Testis (tissue), 3 donors: Measurements from ENCODE around the gene HPSE2. TPM values are rescaled to one million over a fixed set of nuclear protein-coding genes. Genes with fewer than 3 reads are reported as not detected.

Experiments
- DNase-seq: peaks from one replicate; pipeline ENCODE4 v3.0.0-alpha.2; 2019
- H3K27ac ChIP-seq, 2 donors: fragments of 200-600 bp; sonication (generic); one replicate each; pipeline ENCODE4 v1.5.1; 2019
- H3K27me3 ChIP-seq: fragments of 200-600 bp; sonication (generic); one replicate; pipeline ENCODE4 v1.5.1; 2019
- H3K36me3 ChIP-seq: fragments of 200-600 bp; sonication (generic); one replicate; pipeline ENCODE4 v1.5.1; 2017; ENCODE audit warnings: low read depth; ENCODE audit errors: missing control alignments
- H3K4me1 ChIP-seq: fragments of 200-600 bp; sonication (generic); one replicate; pipeline ENCODE4 v1.5.1; 2019
- H3K4me3 ChIP-seq, 2 donors: fragments of 200-600 bp; sonication (generic); one replicate each; pipeline ENCODE4 v1.5.1; 2017 to 2019
- H3K9me3 ChIP-seq: fragments of 200-600 bp; sonication (generic); one replicate; pipeline ENCODE4 v1.5.1; 2017
- POLR2A ChIP-seq: fragments of 450-650 bp; IDR thresholded peaks from one replicate; pipeline ENCODE4 v1.6.1; 2017; ENCODE audit warnings: antibody characterized with exemption, mild to moderate bottlenecking, moderate library complexity
- WGBS, 2 donors: methylation state at CpG; one replicate each; pipeline ENCODE4 v1.1.5; 2018; 5-methylcytosine and 5-hydroxymethylcytosine counted together
- intact Hi-C: fragments of 100-400 bp; cut with DNase I; formaldehyde crosslinking; loops from one replicate; pipeline ENCODE4 v1.15.1; 2023; ENCODE audit warnings: low total_unique reads
- polyA plus RNA-seq: library from polyadenylated mRNA; stranded (reverse); fragments of 350-450 nt; fragmentation: Illumina TruSeq; extraction: RNeasy Lipid Tissue Mini Kit (QIAGEN cat#74804); gene quantifications from one replicate; pipeline ENCODE4 v1.2.3, GENCODE V29; 2014; ENCODE audit warnings: low read depth, low replicate concordance; ENCODE audit not compliant: insufficient read depth
- total RNA-seq, 2 donors: library from RNA; depleted of rRNA; stranded (reverse); fragments of >200 nt; gene quantifications; one replicate each; pipeline ENCODE4 v1.2.3, GENCODE V29; 2016
- TF ChIP-seq, protein P1 (sequence below), 3 experiments: fragments of 450-650 bp in 2 of 3; fragments of 200-600 bp in 1 of 3; sonication (generic) in 1 of 3; IDR thresholded peaks; one replicate each; pipeline ENCODE4 v1.5.1; 2016 to 2019; ENCODE audit warnings: antibody characterized with exemption in 3 of 3, mild to moderate bottlenecking in 2 of 3, moderate library complexity in 1 of 3

The HPSE2 gene
- total and polyA plus RNA-seq, 3 donors from 2014 or later: 1.7 to 4.1 (median 2.5) TPM

DNA sequence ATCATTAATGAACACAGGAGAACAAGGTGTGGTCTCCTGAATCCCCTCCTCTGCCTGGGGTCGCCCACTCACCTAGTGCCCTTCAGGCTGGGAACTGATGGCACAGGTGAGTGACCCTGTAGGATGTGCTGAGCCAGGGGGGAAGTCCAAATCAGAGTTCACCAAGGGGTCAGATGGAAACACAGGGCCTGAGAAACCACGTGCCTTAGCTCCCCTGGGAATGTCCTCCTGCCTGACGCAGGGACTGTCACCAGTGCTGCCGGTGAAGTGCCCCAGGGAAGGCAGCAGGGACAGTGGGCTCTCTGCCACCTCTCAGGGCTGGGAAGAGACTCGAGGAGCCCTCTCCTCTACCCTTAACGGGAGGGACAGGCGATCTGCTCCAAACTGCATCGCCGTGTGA, 814.9 kb downstream of the HPSE2 start:
- DNase-seq: no peak
- no peaks in the 10 kb centered on the region for H3K4me1 ChIP-seq
- H3K27ac ChIP-seq: no peak overlapping the region
- intact Hi-C loops: no loop called here
- 90 to 95% methylated on average over 6 to 9 of the region's 9 CpGs for WGBS, 2 donors
- TF ChIP-seq, protein P1, sequence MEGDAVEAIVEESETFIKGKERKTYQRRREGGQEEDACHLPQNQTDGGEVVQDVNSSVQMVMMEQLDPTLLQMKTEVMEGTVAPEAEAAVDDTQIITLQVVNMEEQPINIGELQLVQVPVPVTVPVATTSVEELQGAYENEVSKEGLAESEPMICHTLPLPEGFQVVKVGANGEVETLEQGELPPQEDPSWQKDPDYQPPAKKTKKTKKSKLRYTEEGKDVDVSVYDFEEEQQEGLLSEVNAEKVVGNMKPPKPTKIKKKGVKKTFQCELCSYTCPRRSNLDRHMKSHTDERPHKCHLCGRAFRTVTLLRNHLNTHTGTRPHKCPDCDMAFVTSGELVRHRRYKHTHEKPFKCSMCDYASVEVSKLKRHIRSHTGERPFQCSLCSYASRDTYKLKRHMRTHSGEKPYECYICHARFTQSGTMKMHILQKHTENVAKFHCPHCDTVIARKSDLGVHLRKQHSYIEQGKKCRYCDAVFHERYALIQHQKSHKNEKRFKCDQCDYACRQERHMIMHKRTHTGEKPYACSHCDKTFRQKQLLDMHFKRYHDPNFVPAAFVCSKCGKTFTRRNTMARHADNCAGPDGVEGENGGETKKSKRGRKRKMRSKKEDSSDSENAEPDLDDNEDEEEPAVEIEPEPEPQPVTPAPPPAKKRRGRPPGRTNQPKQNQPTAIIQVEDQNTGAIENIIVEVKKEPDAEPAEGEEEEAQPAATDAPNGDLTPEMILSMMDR (IDR thresholded peaks at IDR 0.05): no peak
- TF ChIP-seq POLR2A: no peak
- no peak overlapping the region for H3K4me3 ChIP-seq
- no peaks in the 10 kb centered on the region for H3K9me3 ChIP-seq
- H3K27me3 ChIP-seq: no peaks in the 10 kb centered on the region
- H3K36me3 ChIP-seq: no peaks in the 10 kb centered on the region

DNA sequence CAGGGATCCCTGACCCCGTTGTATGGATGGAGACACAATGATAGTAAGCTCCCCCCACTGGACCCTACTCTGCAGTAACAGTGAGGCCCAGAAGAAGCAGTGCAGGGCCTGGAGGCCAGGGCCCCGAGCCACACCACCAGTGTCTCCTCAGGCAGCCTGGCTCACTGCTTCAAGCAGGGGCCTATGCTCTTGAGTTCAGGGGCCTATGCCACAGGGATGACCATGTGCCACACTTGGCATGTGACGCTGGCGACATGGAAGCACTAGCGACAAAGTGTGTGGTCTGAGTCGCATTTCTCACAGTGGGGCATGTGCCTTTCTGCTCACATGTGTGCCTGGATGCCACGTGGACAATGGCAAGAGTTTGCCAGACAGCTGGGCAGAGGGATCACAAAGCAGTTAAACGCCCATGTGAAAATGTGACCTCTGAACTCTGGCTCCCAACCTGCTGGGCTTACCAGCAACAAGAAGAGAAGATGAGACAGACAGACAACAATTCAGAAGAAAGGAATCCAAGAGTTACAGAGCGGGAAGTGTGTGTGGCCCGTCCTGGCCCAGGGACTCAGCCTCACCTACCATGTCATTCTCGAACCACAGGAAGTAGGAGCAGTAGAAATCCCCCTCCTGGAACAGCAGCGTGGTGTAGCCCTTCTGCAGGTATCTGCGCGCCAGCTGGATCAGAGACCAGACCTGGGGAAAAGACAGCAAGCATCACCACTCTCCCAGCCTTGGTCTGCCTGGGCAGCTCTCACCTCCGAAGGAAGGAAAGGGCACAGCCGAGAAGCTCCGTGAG, 816.0 kb downstream of the HPSE2 start:
- 90 to 95% methylated on average over 13 to 17 of the region's 17 CpGs for WGBS, 2 donors
- intact Hi-C loops: no loop called here
- H3K36me3 ChIP-seq: no peaks in the 10 kb centered on the region

DNA sequence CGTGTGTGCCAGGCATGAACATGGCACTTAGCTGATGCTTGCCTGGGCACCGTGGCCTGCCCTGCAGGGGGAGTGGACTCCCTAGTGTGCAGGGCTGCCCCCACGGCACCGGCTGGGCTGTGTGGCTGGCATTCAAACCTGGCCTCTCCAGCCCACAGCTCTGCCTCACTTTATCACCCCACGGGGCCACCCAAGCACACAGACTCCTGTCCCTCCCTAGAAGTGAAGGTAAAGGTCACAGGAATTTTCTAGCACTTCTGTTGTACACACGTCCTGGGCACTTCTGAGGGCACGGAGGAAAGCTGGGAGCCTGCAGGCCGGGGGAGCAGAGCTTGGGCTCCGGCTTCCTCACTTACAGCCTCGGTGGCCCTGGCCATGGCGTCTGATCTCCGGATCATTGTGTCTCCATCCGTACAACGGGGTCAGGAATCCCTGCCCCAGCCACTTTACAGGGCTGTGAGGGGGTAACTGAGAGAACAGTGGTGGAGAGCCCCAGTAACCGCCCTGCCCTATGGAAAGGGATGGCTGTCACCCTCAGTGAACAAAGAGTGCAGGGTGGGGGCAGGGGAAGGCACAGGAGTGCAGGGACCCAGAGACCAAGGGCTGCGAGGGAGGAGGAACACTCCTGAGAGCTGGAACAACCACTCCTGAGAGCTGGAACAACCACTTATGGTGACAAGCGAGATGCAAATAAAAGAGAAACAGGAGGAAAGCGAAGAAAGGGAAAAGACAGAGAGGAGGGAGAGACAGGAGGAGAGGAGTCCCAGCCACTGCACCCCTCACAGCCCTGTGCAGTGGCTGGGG, 816.8 kb downstream of the HPSE2 start:
- H3K36me3 ChIP-seq: no peaks in the 10 kb centered on the region
- H3K9me3 ChIP-seq: no peaks in the 10 kb centered on the region
- TF ChIP-seq, protein P1 (IDR thresholded peaks at IDR 0.05): no peak
- TF ChIP-seq POLR2A: no peak
- intact Hi-C loops: no loop called here
- H3K4me3 ChIP-seq: no peak overlapping the region
- DNase-seq: no peak
- H3K4me1 ChIP-seq: peaks cover 9% of the 10 kb centered on the region
- no peak overlapping the region for H3K27ac ChIP-seq
- WGBS, 2 donors: 89 to 92% methylated on average over 15 to 18 of the region's 18 CpGs
- no peaks in the 10 kb centered on the region for H3K27me3 ChIP-seq

More for the DNA sequence above, 816.0 kb downstream of the HPSE2 start:
- Histone ChIP-seq H3K9me3 (no peaks in the 10 kb centered on the region), H3K27me3 (no peaks in the 10 kb centered on the region), H3K4me1 (peaks cover 6% of the 10 kb centered on the region), H3K27ac (no peak overlapping the region), H3K4me3 (no peak overlapping the region)
- no peak for DNase-seq
- TF ChIP-seq, protein P1 (IDR thresholded peaks at IDR 0.05): no peak
- TF ChIP-seq POLR2A: no peak

DNA sequence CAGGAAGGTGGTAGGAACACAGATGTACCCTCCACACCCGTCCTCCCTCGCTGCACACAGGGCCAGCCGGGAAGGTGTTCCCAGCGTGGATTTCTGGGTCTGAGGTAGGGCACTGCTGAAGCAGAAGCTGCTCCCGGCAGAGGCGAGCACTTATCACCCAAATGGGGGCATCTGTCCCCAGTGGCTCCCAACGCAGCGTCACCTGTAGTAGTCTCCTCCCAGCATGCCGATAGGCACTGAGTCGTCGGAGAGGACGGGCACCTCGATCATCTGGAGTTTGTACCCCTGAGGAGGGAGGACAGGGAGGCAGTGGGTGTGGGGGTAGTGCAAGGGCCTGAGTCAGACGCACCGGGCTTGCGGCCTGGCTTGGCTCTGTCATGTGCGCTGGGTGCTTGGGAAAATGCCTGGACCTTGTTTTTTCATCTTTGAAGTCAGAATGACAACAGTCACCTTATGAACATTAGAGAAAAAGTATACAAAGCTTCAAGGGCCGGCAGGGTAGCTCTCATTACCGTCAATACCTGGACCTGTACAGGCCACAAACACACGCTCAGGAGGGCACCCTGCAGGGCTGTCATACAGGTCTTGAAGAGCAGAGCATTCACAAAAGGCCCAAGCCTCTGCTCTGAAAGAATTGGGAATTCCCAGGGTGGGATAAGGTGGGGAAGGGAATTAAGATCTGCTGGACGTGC, 817.5 kb downstream of the HPSE2 start:
- Histone ChIP-seq H3K27me3 (no peaks in the 10 kb centered on the region), H3K36me3 (no peaks in the 10 kb centered on the region), H3K4me1 (peaks cover 9% of the 10 kb centered on the region), H3K9me3 (no peaks in the 10 kb centered on the region), H3K27ac (no peak overlapping the region), H3K4me3 (no peak overlapping the region)
- 90 to 95% methylated on average over 13 to 21 of the region's 21 CpGs for WGBS, 2 donors
- TF ChIP-seq, protein P1 (IDR thresholded peaks at IDR 0.05): no peak
- no peak for TF ChIP-seq POLR2A
- no peak for DNase-seq
- intact Hi-C loops: no loop called here
